NB4 (cell line): ENCODE measurements around the gene POLR2E.

ENCODE experiments used
- MAX ChIP-seq: IDR thresholded peaks from 2 replicates; pipeline ENCODE4 v1.6.1; 2011; ENCODE audit warnings: low read depth, low read length
- POLR2A ChIP-seq: IDR thresholded peaks from 2 replicates; pipeline ENCODE4 v1.6.1; 2011; ENCODE audit warnings: mild to moderate bottlenecking; ENCODE audit not compliant: insufficient read length; ENCODE audit errors: extremely low read depth
- TF ChIP-seq, protein P1 (sequence below): IDR thresholded peaks from one replicate; pipeline ENCODE4 v1.5.1; 2012; ENCODE audit warnings: low read depth, low read length

GRCh38 chr19:1070576-1070930 lies 24.6 kb downstream of the POLR2E start:
- TF ChIP-seq, protein P1, sequence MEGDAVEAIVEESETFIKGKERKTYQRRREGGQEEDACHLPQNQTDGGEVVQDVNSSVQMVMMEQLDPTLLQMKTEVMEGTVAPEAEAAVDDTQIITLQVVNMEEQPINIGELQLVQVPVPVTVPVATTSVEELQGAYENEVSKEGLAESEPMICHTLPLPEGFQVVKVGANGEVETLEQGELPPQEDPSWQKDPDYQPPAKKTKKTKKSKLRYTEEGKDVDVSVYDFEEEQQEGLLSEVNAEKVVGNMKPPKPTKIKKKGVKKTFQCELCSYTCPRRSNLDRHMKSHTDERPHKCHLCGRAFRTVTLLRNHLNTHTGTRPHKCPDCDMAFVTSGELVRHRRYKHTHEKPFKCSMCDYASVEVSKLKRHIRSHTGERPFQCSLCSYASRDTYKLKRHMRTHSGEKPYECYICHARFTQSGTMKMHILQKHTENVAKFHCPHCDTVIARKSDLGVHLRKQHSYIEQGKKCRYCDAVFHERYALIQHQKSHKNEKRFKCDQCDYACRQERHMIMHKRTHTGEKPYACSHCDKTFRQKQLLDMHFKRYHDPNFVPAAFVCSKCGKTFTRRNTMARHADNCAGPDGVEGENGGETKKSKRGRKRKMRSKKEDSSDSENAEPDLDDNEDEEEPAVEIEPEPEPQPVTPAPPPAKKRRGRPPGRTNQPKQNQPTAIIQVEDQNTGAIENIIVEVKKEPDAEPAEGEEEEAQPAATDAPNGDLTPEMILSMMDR: no peak
- TF ChIP-seq POLR2A (no peak), MAX (no peak)
